Ectodermal cell (in vitro differentiated cells): ENCODE measurements around the gene PLEKHB1.
"Not testable (repeated sequence)": the region's sequence is repeated elsewhere in the genome, so short reads cannot be mapped to it uniquely, and the experiment has no call there.

Experiments used
- H3K27ac ChIP-seq: 2 replicates; pipeline ENCODE4 v1.7.0; 2013; ENCODE audit warnings: mild to moderate bottlenecking, low read depth, low read length; ENCODE audit not compliant: insufficient read depth, poor library complexity, severe bottlenecking
- H3K27me3 ChIP-seq: 2 replicates; pipeline ENCODE4 v1.7.0; 2013; ENCODE audit warnings: mild to moderate bottlenecking, low read length; ENCODE audit not compliant: insufficient read depth, control insufficient read depth, poor library complexity, severe bottlenecking
- H3K36me3 ChIP-seq: one replicate; pipeline ENCODE4 v1.7.0; 2013; ENCODE audit warnings: low read length; ENCODE audit not compliant: control insufficient read depth, insufficient read depth
- H3K4me1 ChIP-seq: one replicate; pipeline ENCODE4 v1.7.0; 2013; ENCODE audit warnings: low read length; ENCODE audit not compliant: control insufficient read depth, insufficient read depth
- H3K4me3 ChIP-seq: 2 replicates; pipeline ENCODE4 v1.7.0; 2013; ENCODE audit warnings: low read depth, low read length, control low read depth; ENCODE audit not compliant: insufficient read depth
- H3K9me3 ChIP-seq: 2 replicates; pipeline ENCODE4 v1.7.0; 2013; ENCODE audit warnings: mild to moderate bottlenecking, low read length, moderate library complexity; ENCODE audit not compliant: control insufficient read depth
- WGBS, 2 experiments: methylation state at CpG; one replicate each; pipeline ENCODE4 v1.1.7; 2013; ENCODE audit warnings: missing lambda C conversion rate in 2 of 2; 5-methylcytosine and 5-hydroxymethylcytosine counted together

PLEKHB1 gene

GRCh38 chr11:73671701-73672100 is 25.3 kb downstream of the PLEKHB1 start:
- no peaks in the 10 kb centered on the region for H3K4me1 ChIP-seq
- 90 to 92% methylated on average over 6 of the region's 6 CpGs for WGBS, 2 experiments

GRCh38 chr11:73676552-73676951 is 30.2 kb downstream of the PLEKHB1 start:
- 83 to 92% methylated on average over 2 to 5 of the region's 5 CpGs for WGBS, 2 experiments
- not testable (repeated sequence) for H3K27ac ChIP-seq, H3K36me3 ChIP-seq, H3K9me3 ChIP-seq, H3K4me1 ChIP-seq, H3K27me3 ChIP-seq, H3K4me3 ChIP-seq

More at GRCh38 chr11:73671701-73672100, 25.3 kb downstream of the PLEKHB1 start:
- no peaks in the 10 kb centered on the region for H3K9me3 ChIP-seq
- no peaks in the 10 kb centered on the region for H3K27me3 ChIP-seq
- H3K4me3 ChIP-seq = no peak overlapping the region
- no peak overlapping the region for H3K27ac ChIP-seq
- no peaks in the 10 kb centered on the region for H3K36me3 ChIP-seq

- H3K36me3 ChIP-seq = peaks cover 4% of the 10 kb centered on the region
- no peak overlapping the region for H3K4me3 ChIP-seq
- WGBS, 2 experiments = 89% methylated on average over 1 of the region's 2 CpGs
- H3K4me1 ChIP-seq = no peaks in the 10 kb centered on the region
- no peaks in the 10 kb centered on the region for H3K9me3 ChIP-seq
- H3K27me3 ChIP-seq = no peaks in the 10 kb centered on the region
- H3K27ac ChIP-seq = no peak overlapping the region
These were observed 34.3 kb downstream of the PLEKHB1 start for GRCh38 chr11:73680687-73681086.

GRCh38 chr11:73693899-73694525 is 47.6 kb downstream of the PLEKHB1 start:
- Histone ChIP-seq H3K36me3 (no peaks in the 10 kb centered on the region), H3K4me3 (no peak overlapping the region)

GRCh38 chr11:73705053-73705452 is 58.7 kb downstream of the PLEKHB1 start:
- 88 to 97% methylated on average over 1 of the region's 1 CpG for WGBS, 2 experiments
- Histone ChIP-seq H3K4me3 (no peak overlapping the region), H3K36me3 (no peaks in the 10 kb centered on the region), H3K9me3 (no peaks in the 10 kb centered on the region), H3K27ac (no peak overlapping the region), H3K27me3 (no peaks in the 10 kb centered on the region), H3K4me1 (no peaks in the 10 kb centered on the region)

More at GRCh38 chr11:73693899-73694525, 47.6 kb downstream of the PLEKHB1 start:
- no peaks in the 10 kb centered on the region for H3K27me3 ChIP-seq
- WGBS, 2 experiments = 90 to 97% methylated on average over 3 to 4 of the region's 4 CpGs
- H3K27ac ChIP-seq = no peak overlapping the region
- H3K9me3 ChIP-seq = no peaks in the 10 kb centered on the region
- no peaks in the 10 kb centered on the region for H3K4me1 ChIP-seq

GRCh38 chr11:73710964-73711363 is 64.6 kb downstream of the PLEKHB1 start:
- no peak overlapping the region for H3K4me3 ChIP-seq
- no peaks in the 10 kb centered on the region for H3K9me3 ChIP-seq
- no peak overlapping the region for H3K27ac ChIP-seq
- H3K36me3 ChIP-seq = no peaks in the 10 kb centered on the region
- H3K27me3 ChIP-seq = no peaks in the 10 kb centered on the region
- WGBS, 2 experiments = 93 to 95% methylated on average over 3 of the region's 3 CpGs
- no peaks in the 10 kb centered on the region for H3K4me1 ChIP-seq
